ENCODE results near the gene MDM4. TPM values are rescaled to one million over a fixed set of nuclear protein-coding genes. Genes with fewer than 3 reads are reported as not detected.
"Not testable (repeated sequence)": the region's sequence is repeated elsewhere in the genome, so short reads cannot be mapped to it uniquely, and the experiment has no call there.

Gene MDM4
- total RNA-seq, 1 donor from 2014 or later = 84.5 TPM

DNA sequence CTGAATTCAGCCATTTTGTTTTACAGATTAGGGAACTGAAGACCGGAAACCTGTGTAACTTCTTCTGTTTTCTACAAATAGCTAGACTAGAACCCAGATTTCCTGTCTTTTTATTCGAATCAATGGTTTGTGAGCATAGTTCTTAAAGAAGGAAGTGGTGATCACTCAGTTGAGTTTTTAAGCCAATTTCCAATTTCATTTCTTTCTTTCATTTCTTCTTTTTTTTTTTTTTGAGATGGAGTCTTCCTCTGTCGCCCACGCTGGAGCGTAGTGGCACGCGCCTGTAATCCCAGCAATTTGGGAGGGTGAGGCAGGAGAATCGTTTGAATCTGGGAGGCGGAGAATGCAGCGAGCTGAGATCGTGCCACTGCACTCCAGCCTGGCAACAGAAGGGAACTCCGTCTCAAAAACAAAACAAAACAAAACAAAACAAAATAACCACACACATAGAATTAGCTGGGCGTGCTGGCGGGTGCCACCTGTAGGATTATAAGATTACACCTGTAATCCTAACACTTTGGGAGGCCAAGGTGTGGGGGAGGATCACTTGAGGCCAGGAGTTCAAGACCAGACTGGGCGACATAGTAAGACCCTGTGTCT, 3.0 kb upstream of the MDM4 start:
- peak; percentile 4 for ATAC-seq
- DNase-seq = peak; percentile 81
- no peaks in the 10 kb centered on the region for H3K36me3 ChIP-seq
- peaks cover 17% of the 10 kb centered on the region for H3K4me1 ChIP-seq
- H3K4me3 ChIP-seq = no peak overlapping the region
- TF ChIP-seq CTCF (IDR thresholded peaks at IDR 0.05) = no peak
- intact Hi-C loops (cut with DNase I) = no loop called here
- peak overlapping the region; percentile 74 for H3K27ac ChIP-seq
- H3K9me3 ChIP-seq = no peaks in the 10 kb centered on the region
- H3K27me3 ChIP-seq = no peaks in the 10 kb centered on the region

DNA sequence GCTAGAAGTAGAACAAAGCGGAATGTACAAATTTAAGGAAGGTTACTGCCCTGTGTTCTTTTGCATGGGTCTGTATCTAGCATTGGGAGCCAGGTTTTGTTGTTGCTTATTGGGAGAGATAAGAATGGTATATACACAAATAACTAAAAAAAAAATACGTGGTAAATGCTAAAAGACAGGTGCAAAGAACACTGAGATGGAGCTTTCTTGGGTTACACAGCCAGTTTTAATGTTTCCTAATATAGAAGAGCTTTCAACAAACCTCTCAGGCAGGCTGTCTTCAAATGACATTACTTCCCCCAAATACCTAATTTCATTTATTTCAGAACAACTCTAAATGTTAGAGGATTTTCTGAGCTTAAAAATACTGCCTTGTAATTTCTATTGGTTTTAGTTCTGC, 1.4 kb upstream of the MDM4 start:
- H3K27me3 ChIP-seq = no peaks in the 10 kb centered on the region
- intact Hi-C loops (cut with DNase I) = no loop called here
- H3K27ac ChIP-seq = no peak overlapping the region
- H3K36me3 ChIP-seq = no peaks in the 10 kb centered on the region
- ATAC-seq (no peak), DNase-seq (no peak)
- no peaks in the 10 kb centered on the region for H3K9me3 ChIP-seq
- peaks cover 22% of the 10 kb centered on the region for H3K4me1 ChIP-seq
- no peak for TF ChIP-seq CTCF (IDR thresholded peaks at IDR 0.05)
- no peak overlapping the region for H3K4me3 ChIP-seq

GRCh38 chr1:204517382-204517781, 1.2 kb downstream of the MDM4 start:
- H3K9me3 ChIP-seq; intact Hi-C loops (cut with DNase I); DNase-seq; ATAC-seq; H3K36me3 ChIP-seq; H3K27me3 ChIP-seq: not testable (repeated sequence)
- Histone ChIP-seq H3K4me3 (peak overlapping the region; percentile 82), H3K4me1 (peaks cover 35% of the 10 kb centered on the region), H3K27ac (peak overlapping the region; percentile 96)

GRCh38 chr1:204520834-204521709, 4.9 kb downstream of the MDM4 start:
- Histone ChIP-seq H3K27me3 (no peaks in the 10 kb centered on the region), H3K4me1 (peaks cover 30% of the 10 kb centered on the region), H3K9me3 (no peaks in the 10 kb centered on the region), H3K4me3 (no peak overlapping the region), H3K36me3 (peaks cover 11% of the 10 kb centered on the region), H3K27ac (no peak overlapping the region)
- ATAC-seq = no peak
- intact Hi-C loops (cut with DNase I) = no loop called here
- no peak for DNase-seq
- TF ChIP-seq CTCF (IDR thresholded peaks at IDR 0.05) = no peak

DNA sequence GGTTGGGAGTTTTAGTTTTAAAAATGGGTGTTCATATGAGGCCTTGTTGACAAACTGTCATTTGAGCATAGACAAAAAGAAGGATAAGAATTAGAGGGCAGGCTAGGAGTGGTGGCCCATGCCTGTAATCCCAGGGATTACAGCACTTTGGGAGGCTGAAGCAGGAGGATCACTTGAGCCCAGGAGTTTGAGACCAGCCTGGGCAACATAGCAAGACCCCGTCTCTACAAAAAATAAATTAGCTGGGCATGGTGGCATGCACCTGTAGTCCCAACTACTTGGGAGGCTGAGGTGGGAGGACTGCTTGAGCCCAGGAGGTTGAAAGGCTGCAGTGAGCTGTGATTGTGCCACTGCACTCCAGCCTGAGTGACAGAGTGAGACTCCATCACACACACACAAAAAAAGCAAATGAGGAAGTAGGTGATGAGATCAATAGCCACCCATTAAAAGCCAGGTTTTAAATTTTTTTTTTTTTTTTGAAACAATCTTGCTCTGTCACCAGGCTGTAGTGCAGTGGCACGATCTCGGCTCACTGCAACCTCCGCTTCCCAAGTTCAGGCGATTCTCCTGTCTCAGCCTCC, 5.8 kb downstream of the MDM4 start:
- ATAC-seq; DNase-seq; H3K9me3 ChIP-seq; H3K27me3 ChIP-seq; H3K4me3 ChIP-seq; H3K27ac ChIP-seq; intact Hi-C loops (cut with DNase I): not testable (repeated sequence)
- H3K36me3 ChIP-seq = peaks cover 20% of the 10 kb centered on the region
- peaks cover 30% of the 10 kb centered on the region for H3K4me1 ChIP-seq

- no peak for TF ChIP-seq CTCF (IDR thresholded peaks at IDR 0.05)
- ATAC-seq = no peak
- intact Hi-C loops (cut with DNase I) = no loop called here
- no peak for DNase-seq
- no peaks in the 10 kb centered on the region for H3K27me3 ChIP-seq
- peaks cover 15% of the 10 kb centered on the region for H3K4me1 ChIP-seq
- H3K27ac ChIP-seq = no peak overlapping the region
- H3K36me3 ChIP-seq = peaks cover 37% of the 10 kb centered on the region
- H3K9me3 ChIP-seq = no peaks in the 10 kb centered on the region
- no peak overlapping the region for H3K4me3 ChIP-seq
Observed at GRCh38 chr1:204523605-204524215, 7.5 kb downstream of the MDM4 start.
